Smooth muscle cell of the brain vasculature (primary cell): ENCODE data around the gene FGF10.

ENCODE experiments used
- DNase-seq: peaks from one replicate; pipeline ENCODE4 v3.0.0-alpha.2; 2012; ENCODE audit warnings: low read depth, low spot score

The FGF10 gene

GRCh38 chr5:44356231-44356630 is 33.0 kb downstream of the FGF10 start:
- DNase-seq: no peak

GRCh38 chr5:44345871-44346270 is 43.3 kb downstream of the FGF10 start:
- no peak for DNase-seq

GRCh38 chr5:44336708-44337107 is 52.5 kb downstream of the FGF10 start:
- no peak for DNase-seq

GRCh38 chr5:44334622-44335021 is 54.6 kb downstream of the FGF10 start:
- no peak for DNase-seq

GRCh38 chr5:44332285-44332971 is 56.8 kb downstream of the FGF10 start:
- DNase-seq: peak; percentile 1

GRCh38 chr5:44331471-44332050 is 57.7 kb downstream of the FGF10 start:
- DNase-seq: no peak

DNA sequence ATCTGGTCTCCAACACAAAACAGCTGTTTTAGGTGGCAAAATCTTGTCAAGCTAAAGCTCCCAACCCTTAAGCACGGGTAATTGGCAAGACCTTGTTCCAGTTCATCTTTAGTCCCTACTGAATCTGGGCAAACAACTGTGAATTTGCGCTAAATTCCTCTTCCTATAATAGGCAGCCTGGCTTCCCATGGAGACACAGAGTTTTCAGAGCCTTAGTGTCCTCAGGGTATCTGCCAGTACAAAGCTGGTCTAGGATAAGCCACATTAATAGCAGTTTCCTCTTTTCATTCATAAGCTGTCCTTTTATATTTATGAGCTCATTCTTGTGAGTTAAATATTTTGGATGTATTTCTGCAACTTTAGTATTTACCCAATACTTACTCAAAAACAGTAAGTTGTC is 59.5 kb downstream of the FGF10 start:
- DNase-seq: no peak

DNA sequence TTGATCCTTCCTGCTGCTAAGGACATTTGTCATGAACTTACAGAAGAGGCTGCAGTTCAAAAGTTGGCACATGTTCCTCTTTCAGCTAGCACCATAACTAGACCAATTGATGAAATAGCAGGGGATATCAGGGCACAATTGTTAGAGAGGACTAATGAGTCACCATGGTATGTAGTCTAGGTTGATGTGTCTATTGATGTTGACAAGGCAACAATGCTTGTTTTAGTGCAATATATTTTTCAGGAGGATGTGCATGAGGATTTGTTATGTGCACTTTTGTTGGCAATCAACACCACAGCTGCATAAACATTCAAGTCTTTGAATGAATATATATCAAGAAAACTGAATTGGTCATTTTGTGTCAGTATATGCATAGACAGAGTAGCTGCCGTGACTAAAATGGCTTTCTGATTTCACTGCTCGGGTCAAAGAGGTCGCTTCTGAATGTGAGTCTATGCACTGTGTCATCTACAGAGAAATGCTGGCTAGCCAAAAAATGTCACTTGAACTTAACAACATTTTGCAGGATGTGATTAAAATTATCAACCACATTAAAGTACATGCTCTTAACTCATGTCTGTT is 68.0 kb downstream of the FGF10 start:
- no peak for DNase-seq

DNA sequence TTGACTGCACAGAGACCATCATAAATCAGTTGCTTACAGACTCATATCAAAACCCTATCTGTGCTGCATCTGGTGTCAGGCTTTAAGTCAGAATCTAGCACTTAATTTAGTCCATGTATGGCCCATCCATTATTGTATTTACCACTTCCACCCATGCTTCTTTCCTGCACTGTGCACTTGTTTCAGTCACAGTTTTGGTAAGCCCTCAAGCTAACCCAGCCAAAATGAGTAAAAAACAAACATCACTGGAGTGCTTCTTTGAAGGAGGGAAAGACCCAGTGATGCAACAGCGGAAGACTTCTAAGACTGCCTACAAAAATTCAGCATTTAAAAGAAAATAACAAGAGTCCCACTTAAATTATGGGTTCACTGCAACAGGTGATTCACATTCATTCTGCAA is 69.0 kb downstream of the FGF10 start:
- no peak for DNase-seq

DNA sequence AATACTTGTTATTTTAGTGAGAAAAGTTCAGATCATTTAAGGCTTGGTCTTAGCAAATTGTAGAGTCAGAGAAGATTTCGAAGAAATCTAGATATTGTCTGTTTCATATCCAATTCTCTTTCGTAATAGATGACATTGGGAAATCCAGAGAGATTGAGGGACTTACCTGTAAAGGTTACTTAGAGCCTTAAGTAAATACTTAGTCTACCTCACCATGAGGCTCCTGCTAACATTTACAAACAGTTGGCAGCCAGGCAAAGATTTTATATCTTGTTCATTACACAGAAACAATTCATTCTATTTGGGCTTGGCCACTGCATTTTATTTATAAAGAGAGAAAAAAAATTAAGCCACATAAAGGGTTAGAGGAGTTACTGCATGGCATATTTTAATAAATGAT is 70.3 kb downstream of the FGF10 start:
- no peak for DNase-seq

DNA sequence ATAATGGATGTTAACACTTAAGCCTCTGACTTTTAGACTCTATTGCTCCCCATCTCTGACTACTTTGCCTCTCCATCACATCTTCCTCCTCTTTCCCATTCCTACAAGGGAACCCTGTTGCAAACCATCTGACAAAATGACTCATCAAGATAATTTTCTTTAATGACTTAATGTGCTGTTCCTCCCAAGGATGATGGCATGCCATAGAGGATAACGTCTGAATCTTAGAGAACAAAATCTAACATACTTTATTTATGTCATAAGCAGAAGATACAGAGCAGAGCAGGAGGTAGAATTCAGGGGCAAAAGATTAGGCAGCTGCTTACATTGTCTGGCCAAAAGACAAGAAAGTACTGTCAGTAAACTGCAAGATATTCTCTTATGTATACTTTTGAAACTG is 76.8 kb downstream of the FGF10 start:
- no peak for DNase-seq

DNA sequence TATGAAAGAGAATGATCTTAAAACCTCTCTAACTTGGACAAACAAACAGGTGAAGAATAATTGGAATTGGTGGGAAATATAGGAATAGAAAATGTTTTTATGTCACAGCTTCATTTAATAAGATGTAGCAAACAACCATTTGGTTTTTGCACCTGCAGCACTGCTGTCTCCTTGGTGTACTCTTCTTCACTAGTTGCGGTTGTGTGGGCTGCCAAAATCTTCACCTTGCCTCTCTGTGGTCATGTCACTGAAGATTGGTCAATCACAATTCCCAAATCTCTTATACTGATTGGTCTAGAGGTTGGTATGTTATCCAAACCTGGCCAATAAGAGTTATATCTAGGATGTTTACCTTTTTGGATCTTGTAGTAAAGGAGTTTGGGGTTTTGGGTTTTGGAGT is 88.7 kb downstream of the FGF10 start:
- no peak for DNase-seq

DNA sequence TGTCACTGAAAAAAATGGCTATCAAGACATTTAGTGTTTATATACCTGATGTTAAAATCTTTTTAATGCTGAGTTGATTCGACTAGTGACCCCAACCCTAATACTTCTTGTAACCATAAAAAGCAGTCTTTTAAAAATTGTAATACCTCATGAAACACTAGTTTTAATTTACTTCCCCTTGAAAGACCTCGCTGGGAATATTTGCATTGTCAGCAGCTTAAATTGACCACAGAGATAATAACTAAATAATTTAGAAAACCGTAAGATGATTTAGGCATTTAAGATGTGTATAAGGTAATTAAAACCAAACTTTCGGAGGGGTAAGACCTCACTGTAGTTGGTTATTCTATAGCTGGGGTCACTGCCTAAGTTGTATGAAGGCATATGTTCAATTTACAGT is 89.8 kb downstream of the FGF10 start:
- no peak for DNase-seq

GRCh38 chr5:44294516-44294915 is 94.7 kb downstream of the FGF10 start:
- DNase-seq: no peak

- no peak for DNase-seq
Observed at GRCh38 chr5:44292736-44293135, 96.5 kb downstream of the FGF10 start.

DNA sequence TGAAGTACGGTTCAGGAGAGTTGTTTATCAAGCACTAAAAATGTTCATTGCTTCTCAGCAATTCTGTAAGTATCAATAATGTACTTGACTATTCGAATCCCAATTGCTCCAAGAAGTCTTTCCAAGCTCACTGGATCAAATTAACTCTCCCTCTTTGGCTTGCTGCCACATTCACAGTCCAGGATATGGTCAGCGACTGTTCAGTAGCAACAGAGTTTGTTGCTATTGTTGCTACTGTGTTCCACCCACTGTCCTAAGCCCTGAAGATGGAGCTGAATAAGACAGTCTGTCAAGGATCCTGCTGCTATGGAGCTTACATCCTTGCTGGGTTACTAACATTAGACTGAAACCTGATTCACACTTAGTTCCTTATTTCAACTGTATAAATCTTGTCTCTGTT is 110.8 kb downstream of the FGF10 start:
- DNase-seq: no peak

- no peak for DNase-seq
Observed at GRCh38 chr5:44275908-44276307, 113.3 kb downstream of the FGF10 start.

DNA sequence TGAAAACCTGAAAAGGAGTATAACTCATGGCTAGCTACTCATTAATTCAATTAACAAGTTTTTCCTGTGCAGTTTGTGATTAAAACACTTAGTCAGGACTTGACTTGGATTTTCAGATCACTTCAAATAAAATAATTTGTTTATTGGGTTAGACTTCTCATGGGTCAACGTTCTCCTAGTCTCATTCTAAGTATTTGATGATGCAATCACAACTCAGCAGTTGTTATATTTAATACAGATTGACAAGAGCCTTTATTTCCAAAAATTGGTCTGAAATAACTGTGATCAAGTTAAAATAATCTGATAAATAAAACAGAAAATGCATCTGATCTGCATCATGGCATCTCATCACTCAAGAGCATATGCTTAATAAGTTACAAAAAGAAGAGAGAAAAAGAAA is 113.9 kb downstream of the FGF10 start:
- DNase-seq: no peak

GRCh38 chr5:44267909-44268308 is 121.3 kb downstream of the FGF10 start:
- DNase-seq: no peak

- no peak for DNase-seq
Observed at GRCh38 chr5:44266882-44267576, 122.2 kb downstream of the FGF10 start.

GRCh38 chr5:44265713-44266112 is 123.5 kb downstream of the FGF10 start:
- no peak for DNase-seq

- DNase-seq: no peak
Observed at GRCh38 chr5:44260793-44261192, 128.4 kb downstream of the FGF10 start.
